ENCODE measurements around the gene HOXB9.

- TF ChIP-seq, protein P1, sequence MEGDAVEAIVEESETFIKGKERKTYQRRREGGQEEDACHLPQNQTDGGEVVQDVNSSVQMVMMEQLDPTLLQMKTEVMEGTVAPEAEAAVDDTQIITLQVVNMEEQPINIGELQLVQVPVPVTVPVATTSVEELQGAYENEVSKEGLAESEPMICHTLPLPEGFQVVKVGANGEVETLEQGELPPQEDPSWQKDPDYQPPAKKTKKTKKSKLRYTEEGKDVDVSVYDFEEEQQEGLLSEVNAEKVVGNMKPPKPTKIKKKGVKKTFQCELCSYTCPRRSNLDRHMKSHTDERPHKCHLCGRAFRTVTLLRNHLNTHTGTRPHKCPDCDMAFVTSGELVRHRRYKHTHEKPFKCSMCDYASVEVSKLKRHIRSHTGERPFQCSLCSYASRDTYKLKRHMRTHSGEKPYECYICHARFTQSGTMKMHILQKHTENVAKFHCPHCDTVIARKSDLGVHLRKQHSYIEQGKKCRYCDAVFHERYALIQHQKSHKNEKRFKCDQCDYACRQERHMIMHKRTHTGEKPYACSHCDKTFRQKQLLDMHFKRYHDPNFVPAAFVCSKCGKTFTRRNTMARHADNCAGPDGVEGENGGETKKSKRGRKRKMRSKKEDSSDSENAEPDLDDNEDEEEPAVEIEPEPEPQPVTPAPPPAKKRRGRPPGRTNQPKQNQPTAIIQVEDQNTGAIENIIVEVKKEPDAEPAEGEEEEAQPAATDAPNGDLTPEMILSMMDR (IDR thresholded peaks at IDR 0.05), result no peak
- no peak for TF ChIP-seq EP300 (IDR thresholded peaks at IDR 0.05)
Observed at GRCh38 chr17:48574505-48575065, 51.6 kb downstream of the HOXB9 start.
